GM21360 (cell line): ENCODE data around the gene IFNL1.
"Not testable (repeated sequence)": the region's sequence is repeated elsewhere in the genome, so short reads cannot be mapped to it uniquely, and the experiment has no call there.

ENCODE experiments used
- ATAC-seq: cut with Tn5 transposase; IDR thresholded peaks from one replicate; pipeline ENCODE4 v1.9.1; 2021; ENCODE audit warnings: mild to moderate bottlenecking, moderate library complexity; ENCODE audit not compliant: unreplicated experiment

Gene IFNL1

DNA sequence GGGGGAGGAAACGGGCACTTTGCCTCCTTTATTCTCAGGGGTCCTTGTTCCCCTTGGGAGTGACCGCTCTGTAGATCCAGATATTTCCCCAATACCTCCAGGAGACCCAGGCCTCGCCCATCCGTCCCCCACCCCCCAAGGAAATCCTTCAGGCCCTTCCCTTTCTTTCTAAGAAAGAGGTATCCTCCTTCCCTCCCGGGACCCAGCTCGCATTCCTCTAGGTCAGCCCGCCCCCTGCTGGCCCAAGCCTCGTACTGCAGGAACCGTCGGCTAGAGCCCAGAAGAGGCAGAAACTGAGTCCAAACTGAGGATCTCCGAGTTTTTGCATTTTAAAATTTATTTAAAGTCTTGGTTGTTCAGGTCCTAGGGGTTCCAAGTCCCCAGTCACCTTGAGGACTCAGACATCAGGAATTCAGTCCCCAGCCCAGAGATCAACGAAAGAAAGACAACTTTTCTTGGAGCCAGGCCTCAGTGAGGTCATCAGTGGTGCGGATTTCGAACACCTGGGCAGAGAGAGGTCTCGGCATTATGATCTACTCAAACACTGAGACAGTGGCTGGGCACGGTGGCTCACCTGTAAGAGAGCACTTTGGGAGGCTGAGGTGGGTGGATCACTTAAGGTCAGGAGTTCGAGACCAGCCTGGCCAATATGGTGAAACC lies 32.0 kb downstream of the IFNL1 start:
- ATAC-seq, result no peak

DNA sequence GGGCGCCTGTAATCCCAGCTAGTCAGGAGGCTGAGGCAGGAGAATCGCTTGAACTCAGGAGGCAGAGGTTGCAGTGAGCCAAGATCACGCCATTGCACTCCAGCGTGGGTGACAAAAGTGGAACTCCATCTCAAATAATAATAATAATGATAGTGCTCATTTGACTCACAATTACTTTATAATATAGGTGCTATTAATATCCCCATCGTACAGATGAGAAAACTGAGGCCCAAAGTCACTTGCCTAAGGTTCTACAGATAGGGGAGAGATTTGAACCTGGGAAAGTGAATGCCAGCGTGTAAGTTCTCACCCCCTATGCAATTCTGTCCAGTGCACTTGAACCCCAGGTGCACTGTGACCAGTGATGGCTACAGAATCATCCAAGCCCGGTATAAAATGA lies 33.7 kb downstream of the IFNL1 start:
- no peak for ATAC-seq

DNA sequence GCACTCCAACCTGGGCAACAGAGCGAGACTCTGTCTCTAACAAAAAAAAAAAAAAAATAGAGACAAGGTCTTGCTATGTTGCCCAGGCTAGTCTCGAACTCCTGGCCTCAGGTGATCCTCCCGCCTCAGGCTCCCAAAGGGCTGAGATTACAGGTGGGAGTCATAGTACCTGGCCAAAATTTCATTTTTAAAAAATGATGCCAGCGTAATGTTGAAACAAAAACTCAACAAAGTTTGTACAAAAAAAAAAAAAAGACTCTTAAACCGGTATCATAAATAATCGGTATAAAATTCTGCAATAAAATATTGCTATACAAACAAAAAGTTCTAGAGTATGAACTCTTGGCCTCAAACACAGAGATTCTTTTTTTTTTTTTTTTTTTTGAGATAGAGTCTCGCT lies 36.1 kb downstream of the IFNL1 start:
- no peak for ATAC-seq

GRCh38 chr19:39332738-39333137 lies 36.5 kb downstream of the IFNL1 start:
- ATAC-seq, result not testable (repeated sequence)

- ATAC-seq, result no peak
These were observed 37.3 kb downstream of the IFNL1 start for GRCh38 chr19:39333507-39333906.

- no peak for ATAC-seq
These were observed 38.3 kb downstream of the IFNL1 start for GRCh38 chr19:39334444-39334976.

DNA sequence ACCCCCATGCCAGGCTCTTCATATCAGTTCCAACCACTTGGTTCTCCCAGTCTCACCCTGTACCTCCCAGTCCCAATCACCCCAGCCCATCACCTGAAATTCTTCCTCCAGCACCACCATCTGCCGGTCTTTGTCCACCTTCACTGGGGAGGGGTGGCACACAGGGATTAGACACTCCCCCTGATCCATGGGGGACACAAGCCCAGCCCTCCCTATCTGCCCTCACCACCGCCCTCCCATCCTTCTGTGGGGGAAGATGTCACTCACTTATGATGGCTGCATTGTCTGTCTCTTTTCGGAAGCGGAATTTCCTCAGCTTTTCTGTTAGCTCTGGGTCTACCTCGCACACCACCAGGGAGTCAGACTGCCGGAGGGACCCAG lies 39.0 kb downstream of the IFNL1 start:
- no peak for ATAC-seq

- no peak for ATAC-seq
These were observed 40.3 kb downstream of the IFNL1 start for GRCh38 chr19:39336483-39336882.

- no peak for ATAC-seq
These were observed 43.5 kb downstream of the IFNL1 start for GRCh38 chr19:39339674-39340073.

DNA sequence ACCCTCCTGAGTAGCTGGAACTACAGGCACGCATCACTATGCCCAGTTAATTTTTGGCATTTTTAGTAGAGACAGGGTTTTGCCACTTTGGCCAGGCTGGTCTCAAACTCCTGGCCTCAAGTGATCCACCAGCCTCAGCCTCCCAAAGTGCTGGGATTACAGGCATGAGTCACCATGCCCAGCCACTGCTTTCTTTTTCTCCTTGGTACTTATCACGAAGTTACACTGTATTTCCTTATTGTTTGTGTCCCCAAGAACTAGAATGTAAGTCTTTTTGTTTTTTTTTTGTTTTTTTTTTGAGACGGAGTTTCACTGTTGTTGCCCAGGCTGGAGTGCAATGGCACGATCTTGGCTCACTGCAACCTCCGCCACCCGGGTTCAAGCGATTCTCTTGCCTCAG lies 43.9 kb downstream of the IFNL1 start:
- not testable (repeated sequence) for ATAC-seq

- no peak for ATAC-seq
These were observed 45.0 kb downstream of the IFNL1 start for GRCh38 chr19:39341129-39341718.

GRCh38 chr19:39341719-39342604 lies 45.8 kb downstream of the IFNL1 start, which contains the start of gene SAMD4B:
SAMD4B (plus strand) TSS chr19:39342421; CDS start chr19:39356894, 14,473 bp downstream.
- peak; percentile 89 for ATAC-seq

GRCh38 chr19:39342647-39343305 lies 46.6 kb downstream of the IFNL1 start:
- no peak for ATAC-seq

DNA sequence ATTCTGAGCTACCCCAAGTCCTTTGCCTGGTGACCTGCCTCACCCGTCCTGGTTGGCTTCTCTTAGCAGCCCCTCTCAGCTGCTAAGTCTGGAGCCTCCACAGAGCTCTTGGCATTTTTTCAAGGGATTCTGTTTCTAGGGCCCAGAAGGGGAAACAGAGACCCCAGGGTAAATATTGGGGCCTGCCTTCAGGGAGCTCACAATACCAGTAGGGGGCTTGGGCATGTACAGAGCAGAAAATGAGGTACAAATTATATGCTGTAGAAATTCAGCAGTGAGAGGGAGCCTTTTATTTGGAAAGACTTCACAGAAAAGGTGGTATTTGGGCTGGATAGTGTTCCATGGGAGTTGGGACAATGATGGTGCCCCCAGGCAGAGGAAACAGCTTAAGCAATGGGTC lies 49.7 kb downstream of the IFNL1 start:
- no peak for ATAC-seq

DNA sequence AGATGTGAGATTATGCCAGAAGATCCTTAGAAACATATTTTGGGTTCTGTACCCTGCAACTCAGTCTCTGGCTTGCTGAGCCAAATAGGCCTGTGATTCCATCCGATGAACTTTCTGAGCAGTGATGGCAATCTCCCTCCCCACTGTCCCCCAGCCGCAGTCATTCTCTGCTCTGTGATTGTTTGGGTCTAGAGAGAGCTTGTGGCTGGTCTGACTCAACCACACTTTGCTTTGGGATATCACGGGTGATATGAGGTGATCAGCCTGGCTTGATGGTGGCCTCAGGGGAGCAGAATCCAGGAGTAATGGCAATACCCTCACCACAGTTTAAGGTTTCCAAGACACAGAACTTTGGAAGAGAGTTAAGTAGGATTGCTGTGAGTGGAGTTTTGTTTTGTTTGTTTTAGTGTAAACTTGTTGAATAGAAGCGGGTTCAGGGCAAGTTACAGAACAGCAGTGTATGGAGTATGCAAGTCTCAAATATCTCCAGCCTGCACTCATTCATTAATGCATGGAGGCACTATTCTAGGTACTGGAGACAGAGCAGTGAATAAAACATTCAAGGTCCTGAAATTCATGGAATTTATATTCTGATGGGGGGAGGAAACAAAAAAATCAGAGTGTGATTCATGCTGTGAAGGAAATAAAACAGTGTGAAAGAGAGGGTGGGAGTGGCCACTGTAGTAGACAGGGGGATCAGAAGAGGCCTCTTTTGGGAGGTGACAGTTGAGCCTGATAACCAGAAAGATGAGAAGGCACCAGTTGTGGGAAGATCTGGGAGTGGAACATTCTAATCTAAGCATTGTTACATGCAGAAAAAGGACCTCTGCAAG lies 51.3 kb downstream of the IFNL1 start:
- no peak for ATAC-seq
